Activated CD4-positive, alpha-beta T cell treated with anti-CD3 and anti-CD28 coated beads for 24 hours (primary cell): ENCODE data around the gene TNNT1.
A peak's percentile ranks its signal among the peaks of the same experiment; 100 is the strongest.
"Not testable (repeated sequence)": the region's sequence is repeated elsewhere in the genome, so short reads cannot be mapped to it uniquely, and the experiment has no call there.

Source experiments
- DNase-seq, 2 donors: peaks; one replicate each; pipeline ENCODE4 v3.0.0-alpha.2; 2020; ENCODE audit warnings: low read depth in 2 of 2

TNNT1 gene, protein sequence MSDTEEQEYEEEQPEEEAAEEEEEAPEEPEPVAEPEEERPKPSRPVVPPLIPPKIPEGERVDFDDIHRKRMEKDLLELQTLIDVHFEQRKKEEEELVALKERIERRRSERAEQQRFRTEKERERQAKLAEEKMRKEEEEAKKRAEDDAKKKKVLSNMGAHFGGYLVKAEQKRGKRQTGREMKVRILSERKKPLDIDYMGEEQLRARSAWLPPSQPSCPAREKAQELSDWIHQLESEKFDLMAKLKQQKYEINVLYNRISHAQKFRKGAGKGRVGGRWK

DNA sequence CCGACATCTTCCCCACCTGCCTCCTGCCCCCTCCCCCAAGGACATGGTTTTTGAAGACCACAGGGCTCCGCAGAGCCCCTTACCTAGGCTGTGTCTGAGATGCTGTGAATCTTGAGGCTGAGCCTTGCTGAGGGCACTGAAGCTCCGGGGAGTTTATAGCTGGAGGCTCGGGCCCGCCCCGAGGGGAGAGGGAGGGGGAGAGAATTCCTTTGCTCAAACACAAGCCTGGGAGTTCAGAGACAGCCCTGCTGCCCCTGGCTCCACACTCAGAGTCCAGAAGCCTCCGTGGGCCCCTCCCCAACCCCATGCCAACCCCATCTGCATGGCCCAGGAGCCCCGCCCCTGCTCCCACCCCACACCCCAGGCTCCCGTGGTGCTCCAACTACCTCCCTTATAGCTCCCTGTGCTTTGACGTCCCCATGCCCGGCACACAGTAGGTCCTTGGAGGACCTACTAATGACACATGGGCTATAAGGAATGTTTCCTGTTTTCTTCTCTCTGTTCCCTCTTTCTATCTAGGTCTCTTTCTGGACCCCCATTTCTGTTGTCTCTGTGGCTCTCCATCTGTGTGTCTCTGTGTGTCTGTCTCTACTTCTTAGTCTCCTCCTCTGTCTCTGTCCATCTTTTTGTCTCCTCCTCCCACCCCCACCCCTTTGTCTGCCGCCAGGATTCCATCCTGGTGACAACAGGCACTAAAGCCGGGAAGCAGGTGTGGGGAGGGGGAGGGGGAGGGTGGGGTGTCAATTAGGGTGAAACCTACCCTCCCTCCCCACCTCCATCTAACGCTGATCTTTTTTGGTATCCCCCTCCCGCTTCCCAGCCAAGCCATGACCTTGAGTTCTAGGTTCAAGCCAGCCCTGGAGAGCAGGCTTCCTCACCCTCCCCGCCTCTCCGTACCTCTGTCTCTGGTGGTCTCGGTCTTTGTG is at the start of gene TNNT1:
TNNT1 (minus strand) TSS at position 129 of the 926 bp plus-strand sequence. CDS start 2,049 bp downstream, outside the sequence.
- DNase-seq = no peak

DNA sequence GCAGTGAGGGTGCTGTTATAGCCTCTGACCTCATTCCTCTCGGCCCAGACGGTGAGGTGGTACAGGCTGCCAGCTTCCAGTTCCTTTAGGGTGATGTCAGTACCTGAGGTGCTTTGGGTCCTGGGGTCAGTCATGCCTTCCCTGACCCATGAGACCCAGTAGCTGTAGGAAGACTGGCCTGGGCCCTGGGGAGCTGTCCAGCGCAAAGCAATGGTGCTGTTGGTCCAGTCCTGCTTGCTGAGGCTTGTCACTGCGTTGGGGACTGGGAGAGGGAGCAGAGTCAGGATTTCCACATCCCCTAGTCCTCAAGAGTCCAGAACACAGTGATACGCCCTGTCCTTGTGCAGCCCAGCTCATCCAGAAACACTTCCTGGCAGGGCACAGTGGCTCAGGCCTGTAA is 49.6 kb upstream of the TNNT1 start:
- DNase-seq = no peak

DNA sequence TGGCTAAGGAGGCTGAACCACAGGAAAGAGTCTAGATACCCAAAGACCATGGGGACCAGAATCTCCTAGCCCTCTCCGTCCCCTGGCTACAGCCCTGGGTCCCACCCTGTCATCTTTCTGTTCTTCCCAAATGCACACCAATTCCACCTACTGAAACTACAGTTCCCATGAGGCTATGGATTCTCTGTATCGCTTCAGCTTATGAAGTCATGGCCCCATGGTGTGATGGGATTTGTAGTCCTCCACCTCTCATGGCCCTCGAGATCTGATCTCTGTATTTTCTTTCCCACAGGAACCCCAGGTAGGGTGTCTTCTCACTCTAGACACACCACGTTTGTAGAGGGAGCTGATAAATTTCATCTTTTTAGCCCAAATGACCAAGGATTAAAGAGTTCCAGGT is 48.5 kb upstream of the TNNT1 start:
- no peak for DNase-seq

DNA sequence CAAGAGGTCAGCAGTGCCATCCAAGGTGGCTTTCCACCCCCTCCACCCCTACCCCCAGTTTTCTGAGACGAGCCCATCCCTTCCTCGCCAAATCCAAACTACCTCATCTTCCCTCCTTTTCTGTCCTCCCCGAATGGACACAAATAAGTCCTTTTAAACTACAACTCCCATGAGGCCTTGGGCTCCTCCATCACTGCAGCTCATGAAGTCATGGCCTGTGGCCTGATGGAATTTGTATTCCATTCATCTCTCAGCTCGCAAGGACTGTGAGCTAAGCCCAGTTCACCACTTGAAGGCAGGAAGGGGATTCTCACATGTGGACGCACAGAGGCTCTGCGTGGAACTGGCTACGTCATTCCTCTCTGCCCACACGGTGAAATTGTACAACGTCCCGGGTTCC is 47.8 kb upstream of the TNNT1 start:
- DNase-seq = no peak

- DNase-seq = no peak
Measured at GRCh38 chr19:55193481-55193880, 44.5 kb upstream of the TNNT1 start.

GRCh38 chr19:55189403-55189835 is 40.4 kb upstream of the TNNT1 start:
- no peak for DNase-seq

GRCh38 chr19:55188625-55189024 is 39.6 kb upstream of the TNNT1 start:
- DNase-seq = no peak

- no peak for DNase-seq
Measured at GRCh38 chr19:55186080-55186479, 37.1 kb upstream of the TNNT1 start.

DNA sequence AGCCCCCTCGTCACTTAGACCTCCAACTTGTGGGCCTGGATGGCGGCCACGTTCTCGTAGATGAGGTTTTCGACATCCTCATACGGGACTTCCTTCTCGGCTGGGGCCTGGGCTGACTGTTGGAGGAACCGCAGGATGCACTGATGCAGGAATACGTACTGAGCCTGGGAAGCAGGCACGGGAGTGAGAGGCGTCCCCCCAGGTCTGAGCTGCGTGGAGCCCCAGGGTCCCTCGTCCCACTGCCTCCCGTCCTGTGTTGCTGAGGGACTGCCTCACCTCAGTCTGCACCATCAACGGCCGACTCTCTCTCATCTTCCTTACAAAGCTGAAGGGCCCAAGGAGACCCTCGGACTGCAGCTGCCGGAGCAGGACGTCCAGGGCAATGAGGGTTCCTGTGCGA is 32.7 kb upstream of the TNNT1 start:
- DNase-seq = no peak

DNA sequence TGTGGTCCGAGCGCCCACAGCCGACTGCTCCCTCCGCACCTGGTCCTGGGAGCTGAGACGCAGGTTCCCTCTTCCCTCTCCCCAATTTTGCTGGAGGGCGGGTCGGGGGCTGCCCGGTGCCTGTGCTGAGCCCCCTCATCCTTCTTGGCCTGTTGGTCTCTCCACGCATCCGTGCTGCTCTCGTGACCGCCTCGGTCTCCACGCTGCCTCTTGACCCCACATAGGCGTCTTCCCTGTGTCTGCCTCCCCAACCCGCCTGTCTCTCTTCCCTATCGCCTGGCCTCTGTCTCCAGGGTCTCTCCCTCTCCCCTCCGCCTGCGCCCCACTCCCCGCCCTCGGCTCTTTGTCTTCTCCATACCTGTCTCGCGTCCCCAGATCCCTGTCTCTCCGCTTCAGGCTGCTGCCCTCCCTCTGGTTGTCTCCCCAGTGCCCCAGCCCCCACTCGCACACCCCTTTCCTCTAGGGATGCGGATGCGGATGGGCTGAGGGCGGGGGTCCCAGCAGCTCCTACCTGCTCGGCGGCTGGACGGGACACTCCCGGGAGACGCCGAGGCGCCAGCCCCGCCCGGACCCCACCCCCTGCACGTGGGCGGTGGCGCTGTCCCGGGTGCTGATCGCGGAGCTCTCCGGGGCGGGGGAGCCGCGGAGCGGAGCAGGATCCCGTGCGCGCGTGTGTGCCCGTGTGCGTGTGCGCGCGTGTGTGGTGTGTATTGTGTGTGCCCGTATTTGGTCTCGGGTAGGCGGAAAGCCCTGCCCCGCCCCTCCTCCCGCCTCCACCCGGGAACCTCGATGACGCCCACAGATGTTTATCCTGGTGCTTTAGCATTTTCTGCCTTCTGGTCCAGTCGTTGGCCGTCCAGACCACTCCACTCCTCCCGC is 30.8 kb upstream of the TNNT1 start, which contains the start of gene SYT5:
SYT5 (minus strand) TSS at position 684 of the 879 bp plus-strand sequence. CDS start 1,248 bp downstream, outside the sequence.
- peak; percentile 42 to 49 for DNase-seq

GRCh38 chr19:55178781-55179599 is 30.0 kb upstream of the TNNT1 start:
- peak; percentile 69 to 79 for DNase-seq

- DNase-seq = no peak
Measured at GRCh38 chr19:55176076-55176475, 27.1 kb upstream of the TNNT1 start.

GRCh38 chr19:55175117-55175867 is 26.3 kb upstream of the TNNT1 start:
- no peak for DNase-seq

DNA sequence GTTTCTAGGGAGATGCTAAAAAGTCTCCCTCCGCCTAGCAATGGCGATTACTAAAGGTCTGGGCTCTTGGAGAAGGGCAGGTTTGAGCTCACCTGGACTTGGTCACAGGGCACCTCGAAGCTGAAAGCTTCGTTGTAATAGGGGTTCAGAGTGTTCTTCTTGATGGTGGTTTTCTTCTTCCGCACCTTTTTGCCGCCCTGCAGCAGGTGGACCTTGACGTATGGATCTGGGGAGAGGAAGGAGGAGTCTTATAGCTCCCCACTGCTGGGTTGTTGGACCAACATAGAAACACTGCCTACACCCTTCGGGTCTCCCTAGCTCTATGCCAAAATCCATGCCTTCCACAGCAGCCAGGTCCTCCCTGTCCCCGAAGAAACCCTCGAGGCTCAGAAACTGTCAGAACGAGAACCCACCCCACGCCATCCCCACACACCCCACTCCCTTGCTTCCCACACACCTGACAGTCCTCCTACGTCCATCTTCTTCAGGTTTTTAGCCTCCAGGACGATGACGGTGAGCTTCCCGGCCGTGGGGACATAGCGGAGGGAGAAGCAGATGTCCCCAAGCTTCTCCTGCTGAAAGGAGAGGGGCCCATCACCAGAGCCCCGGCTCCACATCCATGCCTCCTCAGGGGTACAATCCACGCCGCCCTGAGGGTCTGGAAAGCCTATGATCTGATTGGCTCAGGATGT is 25.6 kb upstream of the TNNT1 start:
- DNase-seq = no peak

DNA sequence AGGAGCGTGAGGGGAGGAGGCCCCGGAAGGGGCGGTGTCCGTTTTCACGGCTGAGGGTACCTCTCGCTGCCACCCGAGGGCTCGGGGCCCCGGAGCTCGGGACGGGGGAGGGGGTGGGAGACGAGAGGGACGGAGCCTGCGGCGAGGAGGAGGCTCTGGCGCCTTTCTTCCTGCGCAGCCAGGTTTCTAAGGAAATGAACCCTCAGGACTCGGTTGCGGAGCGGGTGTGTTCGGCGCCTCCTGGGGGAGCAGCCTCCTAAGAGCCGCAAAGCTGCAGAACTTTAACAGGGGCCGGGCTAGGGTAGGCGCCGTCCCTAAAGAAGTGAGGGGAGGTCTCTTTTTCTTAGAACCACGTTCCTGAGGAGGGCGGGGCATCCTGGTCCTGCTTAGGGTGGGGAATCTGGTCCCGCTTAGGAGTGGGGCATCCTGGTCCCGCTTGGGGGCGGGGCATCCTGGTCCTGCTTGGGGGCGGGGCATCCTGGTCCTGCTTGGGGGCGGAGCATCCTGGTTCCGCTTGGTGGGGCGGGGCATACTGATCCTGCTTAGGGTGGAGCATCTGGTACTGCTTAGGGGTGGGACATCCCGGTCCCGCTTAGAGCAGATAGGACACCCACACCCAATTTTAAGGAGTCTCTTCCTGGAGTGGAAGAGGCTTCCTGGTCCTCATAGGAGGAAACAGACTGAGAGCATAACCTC is 24.9 kb upstream of the TNNT1 start:
- peak in 1 of 2 donors; percentile 37 for DNase-seq

DNA sequence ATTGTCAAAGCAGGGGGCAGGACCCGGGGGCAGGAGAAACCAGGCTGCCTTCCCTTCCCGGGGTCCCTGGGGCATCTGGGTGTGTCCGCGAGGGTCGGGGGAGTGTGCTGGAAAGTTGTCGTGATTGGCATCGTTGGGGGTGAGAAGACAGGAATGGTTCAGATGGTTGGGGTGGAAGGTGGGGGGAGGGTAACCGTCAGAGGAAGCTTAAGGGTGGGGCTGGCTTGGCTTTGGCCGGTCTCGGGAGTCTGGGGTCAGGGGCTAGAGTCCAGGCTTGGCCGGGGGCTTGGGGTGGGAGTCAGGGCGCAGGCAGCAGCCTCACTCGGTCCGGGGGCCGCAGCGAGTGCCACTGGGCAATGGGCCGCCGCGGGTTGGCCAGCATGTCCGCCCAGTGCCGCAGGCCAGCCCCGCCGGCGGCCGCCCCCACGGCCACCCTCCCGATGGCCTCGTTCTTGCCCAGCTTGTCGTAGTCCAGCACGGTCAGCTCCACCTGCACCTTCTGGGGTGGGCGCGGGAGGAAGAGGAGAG is 24.2 kb upstream of the TNNT1 start:
- DNase-seq = no peak

DNA sequence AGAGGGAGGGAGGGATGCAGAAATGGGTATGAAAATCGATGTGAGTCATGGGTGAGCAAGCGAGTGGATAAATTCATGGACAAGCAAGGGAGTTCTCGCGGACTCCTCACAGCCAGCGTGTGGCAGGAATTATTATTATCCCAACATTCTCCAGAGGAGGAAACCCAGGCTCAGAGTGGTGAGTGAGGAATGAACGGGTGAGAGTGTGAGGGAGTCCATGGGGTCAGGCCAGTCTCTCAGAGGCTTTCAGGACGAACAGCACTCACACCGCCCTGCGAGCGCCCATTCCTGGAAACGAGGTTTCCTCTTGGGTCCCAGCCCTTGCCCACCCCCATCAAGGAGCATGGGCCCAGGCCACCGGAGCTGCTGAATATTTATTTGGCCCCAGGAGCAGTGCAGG is 23.7 kb upstream of the TNNT1 start:
- no peak for DNase-seq

DNA sequence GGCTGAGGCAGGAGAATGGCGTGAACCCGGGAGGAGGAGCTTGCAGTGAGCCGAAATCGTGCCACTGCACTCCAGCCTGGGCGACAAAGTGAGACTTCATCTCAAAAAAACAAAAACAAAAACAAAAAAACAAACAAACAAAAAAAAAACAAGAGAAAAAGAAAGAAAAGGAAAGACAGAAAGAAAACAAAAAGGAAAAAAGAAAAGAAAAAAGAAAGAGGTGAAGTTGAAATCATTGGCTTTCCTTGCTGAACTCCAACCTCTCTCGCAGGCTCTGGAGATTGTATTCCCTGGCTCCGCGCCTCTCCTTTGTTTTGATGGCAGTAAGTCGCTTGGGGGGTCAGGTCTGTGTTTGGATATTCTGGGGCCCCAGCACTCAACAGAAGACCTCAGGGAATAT is 23.3 kb upstream of the TNNT1 start:
- DNase-seq = not testable (repeated sequence)

GRCh38 chr19:55171440-55171839 is 22.4 kb upstream of the TNNT1 start:
- no peak for DNase-seq
